ENCODE results near the gene TRAK2.
A peak's percentile ranks its signal among the peaks of the same experiment; 100 is the strongest.

Gene TRAK2

GRCh38 chr2:201425952-201426351 is 25.3 kb downstream of the TRAK2 start:
- Histone ChIP-seq H3K4me2 (ENCODE audit: low read length) (no peak overlapping the region), H3K4me3 (ENCODE audit: low read length) (no peak overlapping the region), H3K4me1 (ENCODE audit: low read length) (no peaks in the 10 kb centered on the region), H3K27me3 (ENCODE audit: low read depth, low read length) (no peaks in the 10 kb centered on the region), H2AFZ (ENCODE audit: low read depth, low read length) (no peak overlapping the region), H3K9ac (ENCODE audit: low read length) (no peak overlapping the region), H3K79me2 (ENCODE audit: low read length) (no peaks in the 10 kb centered on the region; the same call in 1 of the 2 replicates), H3K9me3 (ENCODE audit: insufficient read depth, low read length) (no peaks in the 10 kb centered on the region), H3K36me3 (replicated peaks; ENCODE audit: low read depth, low read length) (no peaks in the 10 kb centered on the region), H3K27ac (ENCODE audit: low read length) (no peak overlapping the region), H4K20me1 (ENCODE audit: insufficient read depth, low read length) (no peaks in the 10 kb centered on the region)
- TF ChIP-seq EZH2phosphoT487 (IDR thresholded peaks at IDR 0.05; ENCODE audit: low read depth) (no peak), CTCF (IDR thresholded peaks at IDR 0.05; ENCODE audit: low read depth, low read length) (no peak)

GRCh38 chr2:201420442-201421113 is 30.7 kb downstream of the TRAK2 start:
- Histone ChIP-seq H3K4me2 (ENCODE audit: low read length) (peak overlapping the region; percentile 25), H3K9me3 (ENCODE audit: insufficient read depth, low read length) (no peaks in the 10 kb centered on the region), H3K79me2 (ENCODE audit: low read length) (no peaks in the 10 kb centered on the region)

GRCh38 chr2:201419986-201420385 is 31.3 kb downstream of the TRAK2 start:
- Histone ChIP-seq H3K4me1 (ENCODE audit: low read length) (peaks cover 10% of the 10 kb centered on the region), H3K27me3 (ENCODE audit: low read depth, low read length) (no peaks in the 10 kb centered on the region), H2AFZ (ENCODE audit: low read depth, low read length) (no peak overlapping the region), H4K20me1 (ENCODE audit: insufficient read depth, low read length) (no peaks in the 10 kb centered on the region), H3K36me3 (replicated peaks; ENCODE audit: low read depth, low read length) (no peaks in the 10 kb centered on the region), H3K4me2 (ENCODE audit: low read length) (no peak overlapping the region), H3K27ac (ENCODE audit: low read length) (no peak overlapping the region), H3K79me2 (ENCODE audit: low read length) (no peaks in the 10 kb centered on the region), H3K4me3 (ENCODE audit: low read length) (no peak overlapping the region), H3K9me3 (ENCODE audit: insufficient read depth, low read length) (no peaks in the 10 kb centered on the region), H3K9ac (ENCODE audit: low read length) (no peak overlapping the region)
- no peak for TF ChIP-seq EZH2phosphoT487 (IDR thresholded peaks at IDR 0.05; ENCODE audit: low read depth)
- no peak for TF ChIP-seq CTCF (IDR thresholded peaks at IDR 0.05; ENCODE audit: low read depth, low read length)

More at GRCh38 chr2:201420442-201421113, 30.7 kb downstream of the TRAK2 start:
- Histone ChIP-seq H3K27me3 (ENCODE audit: low read depth, low read length) (no peaks in the 10 kb centered on the region), H3K9ac (ENCODE audit: low read length) (no peak overlapping the region), H3K27ac (ENCODE audit: low read length) (no peak overlapping the region), H4K20me1 (ENCODE audit: insufficient read depth, low read length) (no peaks in the 10 kb centered on the region), H3K4me1 (ENCODE audit: low read length) (peaks cover 10% of the 10 kb centered on the region), H3K36me3 (replicated peaks; ENCODE audit: low read depth, low read length) (no peaks in the 10 kb centered on the region), H2AFZ (ENCODE audit: low read depth, low read length) (no peak overlapping the region), H3K4me3 (ENCODE audit: low read length) (no peak overlapping the region)
- TF ChIP-seq EZH2phosphoT487 (IDR thresholded peaks at IDR 0.05; ENCODE audit: low read depth) (no peak), CTCF (IDR thresholded peaks at IDR 0.05; ENCODE audit: low read depth, low read length) (no peak)

- Histone ChIP-seq H4K20me1 (ENCODE audit: insufficient read depth, low read length) (no peaks in the 10 kb centered on the region), H2AFZ (ENCODE audit: low read depth, low read length) (no peak overlapping the region), H3K79me2 (ENCODE audit: low read length) (no peaks in the 10 kb centered on the region), H3K27me3 (ENCODE audit: low read depth, low read length) (no peaks in the 10 kb centered on the region), H3K27ac (ENCODE audit: low read length) (no peak overlapping the region), H3K4me2 (ENCODE audit: low read length) (no peak overlapping the region), H3K36me3 (replicated peaks; ENCODE audit: low read depth, low read length) (no peaks in the 10 kb centered on the region), H3K4me3 (ENCODE audit: low read length) (no peak overlapping the region), H3K9ac (ENCODE audit: low read length) (no peak overlapping the region), H3K4me1 (ENCODE audit: low read length) (peaks cover 13% of the 10 kb centered on the region), H3K9me3 (ENCODE audit: insufficient read depth, low read length) (no peaks in the 10 kb centered on the region)
- TF ChIP-seq EZH2phosphoT487 (IDR thresholded peaks at IDR 0.05; ENCODE audit: low read depth) (no peak), CTCF (IDR thresholded peaks at IDR 0.05; ENCODE audit: low read depth, low read length) (no peak)
Observed at GRCh38 chr2:201419057-201419635, 32.1 kb downstream of the TRAK2 start.
